Measurements from ENCODE around the gene GCNA.

The GCNA gene

DNA sequence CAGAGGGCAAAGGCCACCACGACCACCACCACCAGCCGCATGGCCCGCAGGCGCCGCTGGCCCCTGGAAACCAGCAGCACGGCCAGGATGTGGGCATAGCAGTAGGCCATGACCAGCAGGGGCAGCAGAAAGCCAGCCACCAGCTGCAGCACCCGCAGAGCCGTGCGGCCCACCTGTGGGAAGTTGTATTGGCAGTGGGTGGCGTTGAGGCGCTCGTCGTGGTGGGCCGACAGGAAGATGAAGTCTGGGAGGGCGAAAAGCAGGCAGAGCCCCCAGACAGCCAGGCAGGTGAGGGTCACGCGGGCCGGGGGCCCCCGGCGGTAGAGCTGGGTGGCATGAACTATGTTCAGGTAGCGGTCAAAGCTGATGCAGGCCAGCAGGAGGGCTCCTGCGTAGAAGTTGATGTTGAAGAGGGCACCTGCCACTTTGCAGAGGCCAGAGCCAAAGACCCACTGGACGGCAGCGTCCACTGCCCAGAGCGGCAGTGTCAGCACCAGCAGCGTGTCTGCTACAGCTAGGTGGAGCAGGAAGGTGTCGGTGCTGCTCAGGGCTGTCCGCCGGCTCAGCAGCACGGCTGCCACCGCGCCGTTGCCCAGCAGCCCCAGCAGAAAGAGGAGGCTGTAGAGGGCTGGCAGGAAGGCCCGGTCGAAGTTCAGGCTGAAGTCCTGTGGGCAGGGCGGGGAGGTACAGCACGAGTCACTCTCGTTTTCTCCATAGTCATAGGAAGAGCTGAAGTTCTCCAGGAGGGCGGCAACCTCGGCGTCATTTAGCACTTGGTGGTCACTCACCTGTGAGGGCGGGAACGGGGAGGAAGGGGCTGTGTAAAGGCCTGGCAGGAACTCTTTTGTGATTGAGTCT, 38.7 kb downstream of the GCNA start:
- DNase-seq (ENCODE audit: low read depth): no peak

DNA sequence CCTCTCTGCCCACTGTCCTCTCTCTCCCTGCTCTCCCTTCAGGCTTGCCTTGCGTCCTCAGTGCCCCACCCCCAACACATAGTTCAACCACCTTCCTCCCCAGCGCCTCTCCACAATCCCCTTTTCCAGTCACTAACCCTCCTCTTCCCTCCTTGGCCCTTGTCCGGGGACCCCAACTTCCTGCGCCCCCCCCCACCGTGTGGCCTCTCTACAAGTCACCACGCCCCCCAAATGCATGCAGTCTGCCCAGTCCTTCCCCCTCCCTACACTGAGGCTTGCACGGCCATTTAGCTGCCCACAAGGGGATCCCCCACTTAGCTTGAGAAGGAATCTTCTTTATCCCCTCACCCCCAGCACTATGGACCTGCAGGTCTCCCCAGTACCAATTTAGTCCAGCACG, 39.5 kb downstream of the GCNA start:
- DNase-seq (ENCODE audit: low read depth): no peak

DNA sequence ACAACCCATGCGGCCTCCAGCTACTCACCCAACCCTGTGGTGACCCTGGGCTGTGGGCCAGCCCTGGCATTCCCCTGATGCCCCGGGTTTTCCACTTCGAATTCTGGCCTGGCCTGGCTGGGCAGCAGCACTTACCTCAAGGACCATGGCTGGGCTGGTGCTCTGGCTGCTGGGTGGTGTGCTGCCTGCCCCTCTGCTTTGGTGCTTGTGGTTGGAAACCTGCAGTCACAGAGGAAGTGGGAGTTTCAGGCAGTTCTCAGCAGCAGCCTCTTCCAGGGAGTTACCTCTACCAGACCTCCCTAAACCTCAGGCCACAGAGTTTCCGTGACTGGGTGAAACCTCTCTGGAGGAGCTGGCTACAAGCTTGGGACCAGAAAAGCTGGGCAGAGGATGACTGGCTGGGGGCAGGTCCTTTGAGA, 40.1 kb downstream of the GCNA start, which contains the start of gene CXCR3:
CXCR3 (minus strand) TSS at position 209 of the 419 bp plus-strand sequence; CDS start at position 147, 62 bp downstream.
- DNase-seq (ENCODE audit: low read depth): no peak

DNA sequence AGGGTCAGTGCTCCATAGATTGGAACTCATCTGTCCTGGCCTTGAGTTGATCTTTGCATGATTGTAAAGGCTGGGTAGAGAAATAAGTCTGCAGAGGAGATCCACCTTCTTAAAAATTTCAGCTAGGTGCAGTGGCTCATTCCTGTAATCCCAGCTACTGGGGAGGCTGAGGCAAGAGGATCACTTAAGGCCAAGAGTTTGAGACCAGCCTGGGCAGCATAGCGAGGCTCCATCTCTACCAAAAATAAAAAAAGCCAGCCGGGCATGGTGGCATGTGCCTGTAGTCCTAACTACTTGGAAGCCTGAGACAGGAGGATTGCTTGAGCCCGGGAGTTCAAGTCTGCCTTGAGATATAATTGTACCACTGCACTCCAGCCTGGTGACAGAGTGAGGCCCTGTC, 40.5 kb downstream of the GCNA start:
- no peak for DNase-seq (ENCODE audit: low read depth)

DNA sequence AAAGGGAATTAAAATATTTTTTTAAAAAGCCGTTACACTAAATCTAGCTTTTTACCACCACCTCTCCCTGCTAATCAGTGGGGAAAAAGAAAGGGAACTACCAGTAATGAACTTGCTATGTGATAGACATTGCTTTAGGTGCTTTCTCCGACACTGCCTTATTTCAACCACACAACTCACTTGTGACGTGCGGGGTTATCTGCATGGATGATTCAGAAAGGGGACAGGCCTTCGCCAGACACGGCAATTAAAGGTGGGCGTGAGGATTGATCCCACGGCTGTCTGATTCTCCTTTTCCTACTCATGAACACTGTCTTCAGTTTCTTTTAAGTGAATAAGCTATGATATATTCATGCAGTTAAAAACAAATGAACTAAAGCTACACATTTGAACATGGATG, 41.0 kb downstream of the GCNA start:
- DNase-seq (ENCODE audit: low read depth): no peak

DNA sequence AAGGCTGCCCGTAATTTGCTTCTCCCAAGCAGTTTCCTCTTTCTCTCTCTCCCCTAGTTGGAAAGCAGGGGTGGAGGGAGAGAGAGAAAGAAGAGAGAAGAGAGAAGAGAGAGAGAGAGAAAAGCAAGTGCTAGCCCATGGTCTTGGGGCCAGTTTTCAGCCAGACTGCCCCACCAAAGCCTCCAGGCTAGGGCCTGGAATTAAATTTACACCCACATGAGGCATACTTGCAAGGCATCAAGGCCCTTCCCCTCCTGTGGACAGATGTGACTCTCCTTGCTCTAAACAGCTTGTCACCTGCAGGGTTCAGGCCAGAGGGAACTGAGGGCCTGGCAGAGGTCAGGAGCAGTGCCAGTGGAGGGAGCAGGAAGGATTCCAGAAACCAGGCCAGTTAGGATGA, 41.7 kb downstream of the GCNA start:
- DNase-seq (ENCODE audit: low read depth): no peak

DNA sequence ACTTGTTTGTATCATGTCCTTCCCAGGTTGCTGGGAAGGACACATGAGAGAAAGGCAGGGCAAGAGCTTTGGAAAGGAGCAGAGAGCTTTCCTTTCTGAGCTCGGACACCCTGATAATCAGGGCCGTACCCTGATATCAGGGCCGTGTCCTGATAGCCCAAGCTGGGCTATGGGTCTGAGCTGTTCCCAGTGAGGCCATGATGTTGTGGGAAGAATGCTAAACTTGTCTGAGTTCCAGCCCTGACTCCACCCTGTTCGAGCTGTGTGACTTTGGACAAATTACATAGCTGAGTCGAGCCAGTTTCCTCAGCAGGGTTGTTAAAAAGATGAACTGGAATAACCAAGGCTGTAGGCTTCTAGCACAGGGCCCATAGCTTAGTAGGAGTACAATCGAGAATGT, 43.4 kb downstream of the GCNA start:
- DNase-seq (ENCODE audit: low read depth): peak; percentile 5

DNA sequence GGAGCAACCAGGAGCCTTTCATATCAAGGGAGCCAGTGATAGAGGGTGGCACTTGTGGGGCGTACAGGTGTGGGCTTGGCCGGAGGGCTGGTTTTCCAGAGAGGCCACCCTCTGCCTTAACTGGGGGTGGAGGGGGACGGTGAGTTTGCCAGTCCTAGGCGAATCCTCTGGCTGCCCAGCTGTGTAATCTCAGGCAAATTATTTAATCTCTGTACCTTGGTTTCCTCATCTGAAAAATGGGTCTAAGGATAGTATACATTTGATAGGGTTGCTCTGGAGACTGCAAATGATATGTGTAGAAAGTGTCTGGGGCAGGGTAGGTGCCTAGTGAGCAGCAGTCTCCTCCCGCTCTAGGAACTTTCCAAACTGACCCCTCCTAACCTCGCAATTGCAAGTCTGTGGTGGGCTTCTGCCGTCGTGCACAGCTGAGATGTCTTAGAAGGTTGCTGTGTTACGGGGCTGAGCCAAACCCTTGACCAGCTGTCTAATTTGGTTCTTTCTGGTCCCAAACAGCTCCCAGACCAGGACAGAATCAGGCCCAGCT, 43.9 kb downstream of the GCNA start:
- no peak for DNase-seq (ENCODE audit: low read depth)

DNA sequence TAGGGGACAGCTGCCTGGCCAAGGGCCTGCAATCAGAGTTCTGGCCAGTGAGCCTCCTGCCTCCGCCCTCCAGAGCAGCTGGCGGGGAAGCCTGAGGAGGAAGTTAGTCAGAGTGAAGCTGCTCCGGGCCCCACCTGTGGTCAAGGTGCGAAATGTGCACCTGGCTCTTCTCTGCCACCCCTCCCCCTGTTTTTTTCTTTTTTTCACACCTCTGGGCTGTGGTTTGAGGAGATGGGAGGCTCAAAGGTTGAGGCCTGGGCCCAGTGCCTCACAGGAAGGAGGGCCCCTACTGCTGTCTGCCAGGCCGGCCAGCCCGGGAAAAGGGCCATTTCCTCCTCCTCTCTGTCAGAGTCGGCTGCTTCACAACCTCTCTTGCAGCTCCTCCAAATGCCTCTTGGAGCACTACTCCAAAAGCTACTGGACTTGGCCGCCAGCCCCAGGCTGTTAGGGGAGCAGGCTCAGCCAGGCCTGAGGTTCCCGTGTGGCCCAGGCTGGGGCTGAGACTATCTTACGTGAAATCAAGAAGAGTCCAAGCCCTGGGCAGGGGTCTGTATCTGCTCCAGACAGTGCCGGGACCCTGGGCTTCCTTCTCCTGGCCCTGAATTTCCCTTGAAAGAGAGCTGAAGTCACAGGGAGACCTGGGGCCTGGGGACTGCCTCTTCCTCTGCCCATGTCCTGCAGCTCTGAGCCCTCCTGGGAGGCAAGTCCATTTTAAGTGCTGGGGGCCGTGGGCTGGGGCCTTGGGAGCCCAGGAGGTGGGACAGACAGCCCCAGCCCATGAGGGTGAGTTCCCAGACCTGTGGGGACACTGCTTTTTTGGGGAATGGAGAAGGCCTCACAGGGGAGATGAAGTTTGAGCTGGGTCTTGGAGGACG, 44.6 kb downstream of the GCNA start:
- peak; percentile 56 for DNase-seq (ENCODE audit: low read depth)

DNA sequence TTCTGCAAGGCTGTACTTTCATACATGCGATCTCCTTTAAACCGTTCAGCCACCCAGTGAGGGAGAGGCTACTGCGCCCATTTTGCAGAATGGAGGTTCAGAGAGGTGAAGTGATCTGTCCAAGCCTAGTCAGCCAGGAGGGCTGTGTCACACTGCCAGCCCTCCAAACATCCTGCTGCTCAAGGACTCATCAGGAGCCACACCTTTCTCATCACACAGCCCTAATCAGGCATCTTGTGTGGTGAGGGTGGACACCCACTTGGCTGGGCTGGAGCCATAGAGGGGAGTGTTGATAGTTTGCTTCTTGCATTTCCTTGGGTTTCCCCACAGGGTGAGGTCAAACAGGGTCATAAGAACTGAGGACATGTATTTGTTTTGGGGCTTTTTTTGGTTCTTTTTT, 45.5 kb downstream of the GCNA start:
- DNase-seq (ENCODE audit: low read depth): no peak

DNA sequence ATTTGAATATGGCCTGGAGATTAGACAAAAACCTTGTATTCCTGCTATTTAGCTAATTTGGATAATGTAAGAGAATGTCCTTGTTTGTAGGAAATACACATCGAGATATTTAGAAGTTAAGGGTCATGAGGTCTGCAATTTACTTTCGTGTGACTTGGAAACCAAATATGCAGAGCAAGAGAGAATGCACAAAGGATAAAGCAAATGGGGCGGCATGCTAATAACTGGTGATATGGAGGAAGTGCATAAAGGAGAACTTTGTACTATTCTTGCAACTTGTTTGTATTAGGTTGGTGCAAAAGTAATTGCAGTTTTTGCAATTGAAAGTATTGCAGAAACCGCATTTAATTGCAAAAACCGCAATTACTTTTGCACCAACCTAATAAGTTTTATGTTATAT, 47.2 kb downstream of the GCNA start:
- no peak for DNase-seq (ENCODE audit: low read depth)

DNA sequence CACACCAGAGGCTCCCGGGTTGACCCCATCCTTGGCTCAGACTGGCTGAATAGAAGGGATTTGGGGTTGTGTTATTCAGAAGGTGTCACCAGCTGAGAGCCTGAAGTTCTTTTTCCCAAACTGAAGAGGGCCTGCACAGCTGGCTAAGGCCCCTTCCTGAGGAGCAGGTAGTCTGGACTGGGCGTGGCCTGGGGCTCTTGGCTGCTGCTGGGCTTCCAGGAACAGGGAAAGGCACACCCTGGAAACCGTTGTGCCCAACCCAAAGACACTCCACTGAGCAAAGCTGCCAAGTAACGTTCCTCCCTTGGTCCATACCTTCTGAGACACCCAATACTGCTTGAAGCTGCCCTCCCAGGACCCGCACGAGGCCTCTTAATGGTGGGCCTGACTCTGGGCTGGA, 48.3 kb downstream of the GCNA start:
- DNase-seq (ENCODE audit: low read depth): no peak

DNA sequence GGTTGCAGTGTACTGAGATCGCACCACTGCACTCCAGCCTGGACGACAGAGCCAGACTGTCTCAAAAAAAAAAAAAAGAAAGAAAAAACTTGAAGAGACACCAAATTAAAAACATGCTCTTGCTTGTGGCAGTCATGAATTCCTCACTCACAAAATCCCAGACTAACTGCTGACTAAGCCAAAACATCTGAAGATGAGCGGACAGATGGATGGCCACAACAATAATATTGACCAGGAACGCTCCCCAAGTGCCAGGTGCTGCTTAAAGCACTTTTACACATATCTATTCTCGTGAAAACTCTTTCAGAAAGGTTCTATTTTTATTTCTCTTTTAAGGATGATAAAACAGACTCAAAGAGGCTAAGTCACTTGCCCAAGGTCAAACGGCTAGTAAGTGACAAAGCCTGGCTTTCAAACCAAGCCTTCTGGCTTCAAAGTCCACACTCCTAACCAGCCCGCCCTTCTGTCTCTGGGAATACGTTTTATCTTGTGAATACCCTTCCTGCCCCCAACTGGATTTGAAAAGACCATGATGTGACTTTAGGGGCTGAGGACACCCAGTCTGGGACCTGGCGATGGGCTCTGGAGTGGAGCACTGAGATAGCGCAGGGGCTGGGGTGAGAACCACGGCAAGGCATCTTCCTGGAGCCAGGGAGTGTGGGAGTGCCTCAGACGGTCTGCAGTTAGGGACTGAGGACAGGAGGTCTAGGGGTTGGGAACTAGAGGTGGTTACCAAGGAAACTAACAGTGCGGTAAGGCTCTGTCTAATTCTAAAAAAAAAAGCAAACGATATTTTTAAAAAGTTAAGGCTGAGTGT, 49.6 kb downstream of the GCNA start:
- peak; percentile 12 for DNase-seq (ENCODE audit: low read depth)

DNA sequence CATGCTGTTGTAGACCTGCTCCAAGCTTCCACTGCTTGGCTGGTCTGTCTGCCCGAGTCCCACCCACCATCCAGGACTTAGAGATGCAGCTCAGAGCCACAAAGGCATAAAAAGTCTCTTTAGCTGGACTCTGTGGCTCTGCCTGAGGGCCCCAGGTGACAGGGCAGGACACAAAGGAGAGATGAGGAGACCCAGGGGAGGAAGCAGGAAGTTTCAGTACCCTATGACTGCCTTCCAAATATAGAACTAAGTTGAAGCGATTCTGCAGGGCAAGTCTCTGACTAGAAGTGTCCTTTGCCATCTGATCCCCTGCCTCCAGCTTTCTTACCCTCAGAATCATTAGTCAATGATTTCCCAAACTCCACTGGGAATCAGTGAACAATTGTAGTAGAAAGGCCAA, 51.2 kb downstream of the GCNA start:
- no peak for DNase-seq (ENCODE audit: low read depth)

DNA sequence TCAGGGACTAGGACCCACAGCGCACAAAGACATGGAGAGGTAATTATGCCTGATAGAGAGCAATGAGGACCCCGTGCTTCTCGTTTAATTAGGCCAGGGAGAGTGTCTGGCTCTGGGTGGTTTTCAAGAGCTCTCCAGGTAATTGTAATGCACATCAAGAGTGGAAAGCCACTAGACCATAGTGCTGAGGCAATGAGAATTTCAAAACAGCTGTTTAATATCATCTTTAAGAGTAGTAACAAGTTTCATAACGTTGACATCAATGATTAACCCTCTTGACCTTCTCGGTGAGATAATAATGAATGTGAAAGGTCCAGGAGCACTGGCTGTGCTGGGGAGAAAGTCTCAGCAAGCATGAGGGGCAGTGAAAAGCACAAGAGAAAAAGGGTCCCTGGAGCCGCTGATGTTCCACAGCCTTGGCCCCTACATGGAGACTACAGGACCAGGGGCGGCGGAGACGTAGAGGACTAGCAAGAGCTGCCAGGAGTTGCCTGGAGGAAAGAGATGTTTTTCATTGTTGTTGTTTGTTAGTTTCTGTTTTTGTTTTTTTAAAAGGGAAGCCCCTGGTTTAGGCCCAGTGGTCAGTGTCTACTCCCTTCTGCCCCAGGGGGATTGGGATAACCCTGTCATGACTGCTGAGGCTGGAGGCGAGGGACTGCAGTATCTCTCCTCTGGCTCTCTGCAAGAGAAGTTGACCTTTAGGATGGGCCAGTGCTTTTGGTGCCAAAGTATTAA, 54.9 kb downstream of the GCNA start:
- DNase-seq (ENCODE audit: low read depth): no peak

DNA sequence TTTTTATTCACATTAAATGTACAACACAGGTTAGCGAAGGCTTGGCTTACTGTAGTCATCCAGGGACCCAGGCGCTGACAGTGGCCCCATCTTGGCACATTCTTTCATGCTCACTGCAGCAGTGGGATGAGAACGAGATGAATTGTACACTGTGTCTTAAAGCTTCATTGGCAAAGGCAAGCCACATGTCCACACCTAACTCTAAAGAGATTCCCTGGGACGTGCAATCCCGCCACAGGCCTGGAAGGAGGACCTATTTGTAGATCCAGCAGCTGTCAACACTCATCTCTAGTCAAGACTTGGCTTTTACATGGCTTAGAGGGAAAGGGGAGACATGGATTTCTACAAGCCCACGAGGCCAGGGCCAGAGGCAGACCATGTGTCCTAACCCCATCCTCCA, 56.1 kb downstream of the GCNA start:
- no peak for DNase-seq (ENCODE audit: low read depth)

DNA sequence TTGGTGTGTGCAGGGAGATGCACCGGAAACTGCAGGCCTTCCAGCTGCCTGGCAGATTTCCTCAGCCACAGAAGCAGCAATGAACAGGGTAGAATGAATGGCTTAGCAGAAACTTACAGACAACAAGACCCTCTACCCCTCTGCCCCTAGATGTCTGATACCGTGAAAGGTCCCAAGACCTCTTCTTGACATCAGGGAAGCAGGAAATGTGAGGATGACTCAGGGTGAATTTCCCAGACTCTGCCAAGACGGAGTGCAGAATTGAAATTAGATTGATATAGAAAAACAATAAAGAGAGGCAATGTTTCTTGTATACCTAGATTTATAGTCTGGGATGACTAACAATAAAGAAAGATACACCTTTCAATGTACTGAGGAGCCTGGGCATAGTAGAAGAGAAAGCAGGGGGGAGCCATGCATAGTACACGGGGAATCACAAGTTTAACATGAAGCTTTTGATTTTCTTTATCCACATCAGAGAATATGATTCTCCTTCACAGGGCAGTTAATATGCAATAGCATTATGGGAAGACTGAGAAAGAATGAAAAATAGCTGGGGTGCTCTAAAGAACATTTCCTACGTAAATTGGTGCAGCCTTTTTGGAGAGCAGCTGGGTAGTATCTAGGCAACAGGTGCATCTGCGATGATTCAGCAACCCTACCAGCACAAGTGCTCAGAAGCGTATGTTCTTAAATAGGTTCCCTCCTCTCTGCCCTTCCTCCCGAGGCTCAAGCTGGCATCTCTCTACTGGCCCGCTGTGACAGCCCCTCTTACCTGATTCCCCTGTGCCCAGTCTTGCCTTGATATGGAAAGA, 58.4 kb downstream of the GCNA start:
- DNase-seq (ENCODE audit: low read depth): no peak

DNA sequence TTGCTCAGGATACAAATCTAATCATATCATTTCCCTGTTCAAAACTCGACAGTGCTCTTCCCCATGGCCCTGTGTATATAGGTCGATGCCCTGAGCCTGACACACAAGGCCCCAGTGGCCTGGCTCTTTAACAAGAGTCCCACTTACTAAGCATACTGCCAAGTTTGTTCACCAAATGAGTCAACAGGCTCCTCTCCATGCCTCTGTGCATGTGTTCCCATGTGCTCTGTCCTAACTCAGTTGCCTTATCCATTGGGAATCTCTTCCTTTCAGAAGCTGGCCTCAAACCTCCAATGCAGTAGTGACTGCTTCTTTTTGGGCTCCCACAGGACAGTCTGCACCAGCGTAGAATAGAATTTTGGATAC, 59.0 kb downstream of the GCNA start:
- DNase-seq (ENCODE audit: low read depth): no peak

DNA sequence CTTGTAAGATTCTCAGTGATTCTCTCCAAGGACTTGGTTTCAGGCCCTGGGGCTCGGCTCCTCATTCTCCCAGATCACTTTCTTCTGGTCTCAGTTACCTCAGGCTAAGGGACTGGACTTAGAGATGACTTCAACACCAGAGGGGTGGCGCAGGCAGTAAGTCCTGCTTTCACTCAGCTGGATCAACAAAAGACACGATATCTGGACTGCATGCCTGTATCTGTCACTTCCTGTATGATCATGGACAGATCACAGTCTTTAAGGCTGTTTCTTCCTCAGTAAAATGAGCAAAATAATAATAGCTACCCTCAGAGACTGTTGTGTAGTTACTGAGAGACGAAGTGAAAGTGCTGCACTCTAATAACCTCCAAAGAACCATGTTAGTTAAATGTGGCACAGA, 59.6 kb downstream of the GCNA start:
- peak; percentile 18 for DNase-seq (ENCODE audit: low read depth)

DNA sequence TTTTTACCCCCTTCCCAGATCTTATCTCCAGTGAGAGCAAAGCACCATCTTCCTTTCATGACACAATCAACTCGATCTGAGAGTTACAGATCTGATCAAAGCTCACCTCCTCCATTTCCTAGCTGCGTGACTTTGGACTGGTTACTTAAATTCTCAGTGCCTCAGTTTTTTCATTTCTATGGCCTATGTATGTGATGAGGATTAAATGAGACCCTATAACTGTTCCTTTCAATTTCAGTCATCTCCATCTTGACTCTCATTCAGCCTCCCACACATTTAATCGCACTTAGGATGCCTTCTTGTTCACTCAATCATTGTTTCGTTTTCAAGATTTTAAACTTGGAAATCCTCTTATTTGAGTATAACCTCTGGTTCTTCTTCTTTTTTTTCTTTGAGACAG, 60.2 kb downstream of the GCNA start:
- no peak for DNase-seq (ENCODE audit: low read depth)

DNA sequence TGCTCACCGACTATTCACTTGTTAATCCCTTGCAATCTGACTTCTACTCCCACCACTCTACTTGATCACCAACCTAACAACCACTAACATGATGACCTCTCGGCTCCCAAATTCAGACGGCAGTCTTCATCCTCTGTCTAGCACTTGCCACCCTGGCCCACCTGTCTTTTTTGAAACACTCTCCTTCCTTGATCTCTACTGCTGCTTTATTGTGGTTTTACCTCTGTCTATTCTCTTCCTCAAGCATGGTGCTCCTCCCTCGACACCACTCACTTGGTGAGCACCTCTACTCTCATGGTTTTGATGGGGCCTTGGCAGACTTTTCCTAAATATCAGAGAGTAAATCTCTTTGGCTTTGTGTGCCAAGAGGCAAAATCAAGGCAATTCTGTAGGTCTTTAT, 61.8 kb downstream of the GCNA start:
- DNase-seq (ENCODE audit: low read depth): no peak
